Endothelial cell of umbilical vein (primary cell): ENCODE results near the gene GRIK1. TPM values are rescaled to one million over a fixed set of nuclear protein-coding genes. Genes with fewer than 3 reads are reported as not detected.

ENCODE experiments used
- BruUV-seq: library from RNA; stranded (reverse); fragments of 400-500 nt; replicated peaks from 2 replicates; lab custom pipeline; 2021; lab: Mats Ljungman, UMichigan
- CTCF ChIA-PET: fragments of 300-600, 350-600 bp; sonication (Branson Sonifier 250); formaldehyde crosslinking; loops from one replicate; lab custom pipeline; 2021; ENCODE audit warnings: antibody characterized with exemption, inconsistent platforms; lab: Charles Lee
- POLR2A ChIA-PET: fragments of 300-600, 350-600 bp; sonication (Branson Sonifier 250); formaldehyde crosslinking; loops from one replicate; lab custom pipeline; 2021; ENCODE audit warnings: antibody characterized with exemption, inconsistent platforms; lab: Charles Lee
- DNase-seq: peaks from one replicate; pipeline ENCODE4 v3.0.0-alpha.2; 2011; ENCODE audit warnings: low read depth, low spot score
- FAIRE-seq: peaks from 2 replicates; lab custom pipeline; 2011; peaks lifted over from hg19 to GRCh38; lab: Jason Lieb, UNC
- H2AFZ ChIP-seq: 2 replicates; pipeline ENCODE4 v1.6.0; 2012; ENCODE audit warnings: low read depth, low read length, control low read depth, inconsistent platforms
- H3K27ac ChIP-seq: 2 replicates; pipeline ENCODE4 v1.5.1; 2011; ENCODE audit warnings: low read depth, mild to moderate bottlenecking, control low read depth, low read length, moderate library complexity; ENCODE audit not compliant: insufficient read depth
- H3K27me3 ChIP-seq, 2 experiments: 2 replicates each; pipeline versions ENCODE4 v1.6.0 to v1.6.1; 2011; ENCODE audit warnings: low read length in 2 of 2, mixed read lengths in 1 of 2; ENCODE audit not compliant: control insufficient read depth in 2 of 2, insufficient read depth in 2 of 2
- H3K36me3 ChIP-seq, 2 experiments: 2 replicates in 1 of 2; 3 replicates in 1 of 2; pipeline ENCODE4 v1.5.1; 2011; ENCODE audit warnings: low read length in 2 of 2, mild to moderate bottlenecking in 1 of 2, moderate library complexity in 1 of 2; ENCODE audit not compliant: control insufficient read depth in 2 of 2, insufficient read depth in 2 of 2; ENCODE audit errors: extremely low read depth in 1 of 2
- H3K4me1 ChIP-seq: 3 replicates; pipeline ENCODE4 v1.5.1; 2011; ENCODE audit warnings: mild to moderate bottlenecking, low read length; ENCODE audit not compliant: control insufficient read depth, insufficient read depth; ENCODE audit errors: extremely low read depth
- H3K4me2 ChIP-seq: 2 replicates; pipeline ENCODE4 v1.6.1; 2011; ENCODE audit warnings: low read length, control low read depth, mixed read lengths; ENCODE audit not compliant: insufficient read depth
- H3K4me3 ChIP-seq, 3 experiments: fragments of 200-600 bp in 1 of 3; sonication (generic), shearing (Covaris generic) in 1 of 3; replicated peaks in 1 of 3; 2 replicates each; pipeline ENCODE4 v1.5.1; 2011 to 2016; ENCODE audit warnings: control low read depth in 3 of 3, low read length in 3 of 3, mild to moderate bottlenecking in 2 of 3, inconsistent platforms in 1 of 3, low read depth in 1 of 3, moderate library complexity in 1 of 3; ENCODE audit not compliant: insufficient read depth in 1 of 3
- H3K79me2 ChIP-seq: 2 replicates; pipeline ENCODE4 v1.6.0; 2012; ENCODE audit warnings: low read length, inconsistent platforms; ENCODE audit not compliant: control insufficient read depth, insufficient read depth
- H3K9ac ChIP-seq: replicated peaks from 2 replicates; pipeline ENCODE3; 2011; ENCODE audit warnings: low read length, control low read depth; ENCODE audit not compliant: insufficient read depth; ENCODE audit errors: extremely low read depth
- H3K9me1 ChIP-seq: replicated peaks from 3 replicates; pipeline ENCODE4 v1.6.0; 2011; ENCODE audit warnings: mild to moderate bottlenecking, low read length; ENCODE audit not compliant: control insufficient read depth, insufficient read depth; ENCODE audit errors: extremely low read depth
- H3K9me3 ChIP-seq: replicated peaks from 2 replicates; pipeline ENCODE4 v1.5.1; 2012; ENCODE audit warnings: low read length, inconsistent platforms; ENCODE audit not compliant: control insufficient read depth, insufficient read depth
- H4K20me1 ChIP-seq: replicated peaks from 2 replicates; pipeline ENCODE3; 2011; ENCODE audit warnings: mild to moderate bottlenecking, low read length; ENCODE audit not compliant: control insufficient read depth, insufficient read depth; ENCODE audit errors: extremely low read depth
- CTCF ChIP-seq, 2 donors: IDR thresholded peaks; 1 replicate in 1 of 2; 2 replicates in 1 of 2; pipeline ENCODE4 v1.5.1; 2011; ENCODE audit warnings: low read length in 2 of 2, mild to moderate bottlenecking in 2 of 2, moderate library complexity in 2 of 2, control low read depth in 1 of 2, inconsistent platforms in 1 of 2, low read depth in 1 of 2; ENCODE audit not compliant: insufficient read depth in 1 of 2; ENCODE audit errors: extremely low read depth in 1 of 2
- EZH2 ChIP-seq: IDR thresholded peaks from 2 replicates; pipeline ENCODE4 v1.6.1; 2012; ENCODE audit warnings: borderline replicate concordance, low read depth, mild to moderate bottlenecking, moderate library complexity, low read length, inconsistent platforms; ENCODE audit not compliant: severe bottlenecking
- FOS ChIP-seq: IDR thresholded peaks from 2 replicates; pipeline ENCODE4 v1.6.1; 2011; ENCODE audit warnings: mild to moderate bottlenecking, low read length, moderate library complexity, borderline replicate concordance; ENCODE audit not compliant: insufficient read depth
- GATA2 ChIP-seq: IDR thresholded peaks from 2 replicates; pipeline ENCODE4 v1.7.0; 2011; ENCODE audit warnings: low read depth, mild to moderate bottlenecking, moderate library complexity, mixed read lengths, low read length; ENCODE audit not compliant: insufficient read length, insufficient read depth
- JUN ChIP-seq: IDR thresholded peaks from 2 replicates; pipeline ENCODE4 v1.6.1; 2011; ENCODE audit warnings: borderline replicate concordance, low read depth; ENCODE audit not compliant: insufficient read length, insufficient read depth
- MAX ChIP-seq: IDR thresholded peaks from 2 replicates; pipeline ENCODE4 v1.6.1; 2011; ENCODE audit not compliant: insufficient read depth, insufficient read length
- MYC ChIP-seq: IDR thresholded peaks from one replicate; pipeline ENCODE4 v1.6.1; 2011; ENCODE audit warnings: mild to moderate bottlenecking, low read depth, low read length
- POLR2A ChIP-seq: IDR thresholded peaks from 2 replicates; pipeline ENCODE4 v1.6.1; 2012; ENCODE audit warnings: low read depth, mild to moderate bottlenecking, control low read depth, low read length
- POLR2AphosphoS5 ChIP-seq: IDR thresholded peaks from 2 replicates; pipeline ENCODE4 v1.6.1; 2012; ENCODE audit warnings: low read depth, mild to moderate bottlenecking, control low read depth, low read length, moderate library complexity; ENCODE audit not compliant: insufficient read depth
- dilution Hi-C: fragments of 300-500 bp; cut with MboI; formaldehyde crosslinking; loops from one replicate; pipeline ENCODE4 v1.15.0; 2019; ENCODE audit warnings: low sequenced_read_pairs; ENCODE audit not compliant: extremely low pct_ligation_motif_present
- intact Hi-C: fragments of 100-400 bp; cut with micrococcal nuclease; formaldehyde crosslinking; loops from one replicate; pipeline ENCODE4 v1.10.0; 2022
- polyA plus RNA-seq, 4 experiments: library from polyadenylated mRNA; depleted of rRNA in 3 of 4; stranded (reverse) in 3 of 4; unstranded in 1 of 4; fragments of >200 nt; gene quantifications; 2 replicates each; pipeline versions ENCODE4 v1.2.1 to v1.2.3, GENCODE V29; 2011 to 2012; ENCODE audit warnings: missing spikeins in 1 of 4
- total RNA-seq: library from RNA; stranded (reverse); gene quantifications from 2 replicates; pipeline ENCODE4 v1.2.3, GENCODE V29; 2021

Gene GRIK1
- total and polyA plus RNA-seq, 2 donors (not counting 3 experiments of a cell fraction or from before 2014, with no cell fraction given) = not detected

- H2AFZ ChIP-seq = no peak overlapping the region
- no peaks in the 10 kb centered on the region for H4K20me1 ChIP-seq
- no peaks in the 10 kb centered on the region for H3K9me1 ChIP-seq
- no peak overlapping the region for H3K4me3 ChIP-seq
- CTCF ChIA-PET = no interaction called here
- POLR2A ChIA-PET = no interaction called here
- H3K36me3 ChIP-seq = no peaks in the 10 kb centered on the region
- no peaks in the 10 kb centered on the region for H3K27me3 ChIP-seq
- H3K4me1 ChIP-seq = no peaks in the 10 kb centered on the region
- H3K9ac ChIP-seq = no peak overlapping the region
- no peak overlapping the region for H3K4me2 ChIP-seq
- H3K79me2 ChIP-seq = no peaks in the 10 kb centered on the region
- intact Hi-C loops (no loop called here), dilution Hi-C loops (no loop called here)
- H3K9me3 ChIP-seq = no peaks in the 10 kb centered on the region
- DNase-seq (no peak), FAIRE-seq (no peak)
- H3K27ac ChIP-seq = no peak overlapping the region
- TF ChIP-seq CTCF (IDR thresholded peaks at IDR 0.05; ENCODE audit: extremely low read depth in 1 of 2, insufficient read depth in 1 of 2, low read depth in 1 of 2, low read length in 2 of 2) (no peak), MYC (no peak), FOS (no peak), GATA2 (no peak), EZH2 (no peak), POLR2A (no peak), JUN (no peak), MAX (no peak), POLR2AphosphoS5 (no peak)
- no TSS peak for BruUV-seq
These were observed 121.3 kb downstream of the GRIK1 start for GRCh38 chr21:29818383-29818921.
